Esophagus (tissue), 2 donors: ENCODE results near the gene FOXF1. TPM values are rescaled to one million over a fixed set of nuclear protein-coding genes. Genes with fewer than 3 reads are reported as not detected.

ENCODE experiments used
- H3K27ac ChIP-seq, 2 donors: one replicate each; pipeline ENCODE4 v1.5.1; 2013; ENCODE audit warnings: low read depth in 2 of 2, mild to moderate bottlenecking in 2 of 2, inconsistent platforms in 1 of 2, low read length in 1 of 2, moderate library complexity in 1 of 2
- H3K27me3 ChIP-seq, 2 donors: one replicate each; pipeline ENCODE4 v1.6.1; 2013; ENCODE audit warnings: low read length in 2 of 2, control low read depth in 1 of 2, mild to moderate bottlenecking in 1 of 2; ENCODE audit not compliant: insufficient read depth in 2 of 2, control insufficient read depth in 1 of 2
- H3K36me3 ChIP-seq, 2 donors: one replicate each; pipeline ENCODE4 v1.6.1; 2013; ENCODE audit warnings: low read length in 1 of 2; ENCODE audit not compliant: control insufficient read depth in 2 of 2, insufficient read depth in 2 of 2
- H3K4me1 ChIP-seq, 2 donors: one replicate each; pipeline ENCODE4 v1.6.1; 2013; ENCODE audit warnings: low read length in 1 of 2; ENCODE audit not compliant: control insufficient read depth in 2 of 2, insufficient read depth in 2 of 2
- H3K4me3 ChIP-seq, 2 donors: one replicate each; pipeline ENCODE4 v1.5.1; 2013; ENCODE audit warnings: low read length in 2 of 2, mild to moderate bottlenecking in 2 of 2, low read depth in 1 of 2, moderate library complexity in 1 of 2
- H3K9me3 ChIP-seq, 2 donors: one replicate each; pipeline ENCODE4 v1.6.1; 2013; ENCODE audit warnings: mild to moderate bottlenecking in 2 of 2, low read depth in 1 of 2, low read length in 1 of 2, moderate library complexity in 1 of 2; ENCODE audit not compliant: control insufficient read depth in 2 of 2, insufficient read depth in 1 of 2
- WGBS, 2 donors: extraction: QIAGEN DNeasy Blood & Tissue Kit; methylation state at CpG; one replicate each; pipeline ENCODE4 v1.1.7; 2013; 5-methylcytosine and 5-hydroxymethylcytosine counted together
- polyA plus RNA-seq, 2 donors: library from polyadenylated mRNA; stranded (reverse); fragments of 200-250 nt; gene quantifications; one replicate each; pipeline ENCODE4 v1.2.3, GENCODE V29; 2013
- donor health status: healthy with polysubstance abuse.
- donor health status: Bipolar disorder and iron deficiency.

Gene FOXF1
- polyA plus RNA-seq, 2 donors = 2.1 to 4.6 TPM

DNA sequence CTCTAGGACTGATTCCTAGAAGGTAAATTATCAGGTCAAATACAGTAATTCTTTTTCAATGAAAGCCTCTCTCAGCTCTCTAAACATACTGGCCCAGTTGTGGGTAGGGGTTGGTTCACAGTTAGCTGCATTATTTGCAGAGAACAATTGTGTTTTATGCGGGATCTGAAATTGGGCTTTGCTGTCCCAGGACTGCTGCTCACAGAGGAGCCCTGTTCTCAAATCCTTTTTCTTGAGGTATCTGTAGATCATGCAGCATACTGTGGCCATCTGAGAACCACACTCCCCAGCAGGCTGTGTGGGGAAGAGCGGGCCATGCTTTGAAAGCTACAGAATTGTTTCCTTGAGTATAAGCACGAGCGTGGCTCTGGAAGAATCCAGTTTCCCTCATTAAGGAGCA is 27.2 kb downstream of the FOXF1 start:
- Histone ChIP-seq H3K27ac (no peak overlapping the region), H3K27me3 (no peaks in the 10 kb centered on the region), H3K4me1 (no peaks in the 10 kb centered on the region), H3K36me3 (peaks cover 12 to 44% of the 10 kb centered on the region in 2 donors), H3K9me3 (no peaks in the 10 kb centered on the region), H3K4me3 (no peak overlapping the region)
- 95 to 96% methylated on average over 4 of the region's 4 CpGs for WGBS, 2 donors

DNA sequence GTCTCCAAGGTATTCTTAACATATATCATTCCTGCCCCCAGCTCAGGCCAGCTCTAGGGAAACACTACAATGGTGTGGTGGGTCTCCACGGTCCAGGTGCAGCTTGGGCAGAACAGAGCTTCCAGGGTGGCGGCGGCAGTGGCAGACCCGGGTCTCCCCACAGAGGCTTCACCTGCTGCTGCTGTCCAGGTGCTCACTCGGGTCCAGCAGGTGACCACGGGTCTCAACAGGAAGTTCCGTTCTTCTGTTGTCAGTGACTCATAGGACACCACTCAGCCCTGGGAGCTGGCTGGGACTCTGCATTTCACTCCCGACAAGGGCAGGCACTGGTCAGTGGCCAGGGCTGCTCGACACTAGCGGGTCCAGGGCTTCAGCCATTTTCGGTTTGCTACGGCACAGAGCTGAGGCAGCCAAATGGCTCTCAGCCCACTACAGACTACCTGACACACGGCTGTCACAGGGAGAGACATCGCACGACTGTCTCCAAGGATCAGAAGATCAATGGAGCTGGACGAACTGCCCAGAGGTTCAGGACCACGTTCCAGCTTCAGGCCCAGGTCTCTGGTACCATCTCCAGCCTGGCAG is 28.0 kb downstream of the FOXF1 start:
- Histone ChIP-seq H3K27me3 (no peaks in the 10 kb centered on the region), H3K27ac (no peak overlapping the region), H3K9me3 (no peaks in the 10 kb centered on the region), H3K4me3 (no peak overlapping the region), H3K4me1 (no peaks in the 10 kb centered on the region), H3K36me3 (peaks cover 12 to 44% of the 10 kb centered on the region in 2 donors)
- WGBS, 2 donors = 92 to 94% methylated on average over 17 of the region's 17 CpGs

DNA sequence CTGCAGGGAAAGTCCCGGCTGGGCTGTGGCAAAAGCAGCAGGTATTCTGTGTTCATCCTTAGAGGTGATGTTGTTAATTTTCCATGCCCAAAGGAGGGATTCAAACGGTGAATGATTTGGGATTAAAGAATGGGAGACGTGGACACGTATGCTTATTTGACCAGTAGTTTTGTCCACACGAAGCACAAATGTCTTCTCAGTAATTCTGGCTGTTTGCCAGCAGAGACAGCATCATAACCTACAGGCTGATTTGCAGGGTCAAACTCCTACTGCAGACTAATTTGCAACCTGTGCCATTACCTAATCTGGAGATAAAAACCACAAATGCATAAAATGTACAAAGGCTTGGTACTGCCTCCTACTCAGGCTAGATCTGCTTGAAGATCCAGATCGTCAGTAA is 30.6 kb downstream of the FOXF1 start:
- WGBS, 2 donors = 88 to 89% methylated on average over 6 of the region's 6 CpGs
- H3K27me3 ChIP-seq = no peaks in the 10 kb centered on the region
- H3K4me3 ChIP-seq = no peak overlapping the region
- H3K27ac ChIP-seq = no peak overlapping the region
- H3K9me3 ChIP-seq = no peaks in the 10 kb centered on the region
- H3K36me3 ChIP-seq = peaks cover 16 to 46% of the 10 kb centered on the region in 2 donors
- no peaks in the 10 kb centered on the region for H3K4me1 ChIP-seq

DNA sequence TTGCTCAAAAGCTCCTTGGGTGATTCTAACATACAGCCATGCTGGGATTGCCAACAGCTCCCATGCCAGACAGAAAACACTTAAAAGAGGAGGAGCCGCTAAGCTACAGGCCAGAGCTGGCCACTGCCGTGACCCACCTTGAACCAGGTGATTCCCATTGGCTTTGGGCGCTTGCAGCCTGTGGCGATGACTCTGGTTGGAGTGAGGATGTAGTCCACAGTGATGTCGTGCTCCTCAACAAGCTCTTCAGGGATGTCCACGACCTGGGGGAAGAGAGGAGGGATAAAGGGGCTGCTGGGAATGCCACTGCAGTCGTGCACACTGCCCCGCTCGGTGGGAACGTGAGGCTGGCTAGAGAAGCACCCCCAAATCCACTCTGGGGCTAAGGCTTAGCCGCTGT is 31.2 kb downstream of the FOXF1 start:
- no peak overlapping the region for H3K4me3 ChIP-seq
- no peaks in the 10 kb centered on the region for H3K9me3 ChIP-seq
- H3K36me3 ChIP-seq = peaks cover 17 to 42% of the 10 kb centered on the region in 2 donors
- 94 to 95% methylated on average over 11 of the region's 11 CpGs for WGBS, 2 donors
- no peaks in the 10 kb centered on the region for H3K27me3 ChIP-seq
- no peak overlapping the region for H3K27ac ChIP-seq
- no peaks in the 10 kb centered on the region for H3K4me1 ChIP-seq

DNA sequence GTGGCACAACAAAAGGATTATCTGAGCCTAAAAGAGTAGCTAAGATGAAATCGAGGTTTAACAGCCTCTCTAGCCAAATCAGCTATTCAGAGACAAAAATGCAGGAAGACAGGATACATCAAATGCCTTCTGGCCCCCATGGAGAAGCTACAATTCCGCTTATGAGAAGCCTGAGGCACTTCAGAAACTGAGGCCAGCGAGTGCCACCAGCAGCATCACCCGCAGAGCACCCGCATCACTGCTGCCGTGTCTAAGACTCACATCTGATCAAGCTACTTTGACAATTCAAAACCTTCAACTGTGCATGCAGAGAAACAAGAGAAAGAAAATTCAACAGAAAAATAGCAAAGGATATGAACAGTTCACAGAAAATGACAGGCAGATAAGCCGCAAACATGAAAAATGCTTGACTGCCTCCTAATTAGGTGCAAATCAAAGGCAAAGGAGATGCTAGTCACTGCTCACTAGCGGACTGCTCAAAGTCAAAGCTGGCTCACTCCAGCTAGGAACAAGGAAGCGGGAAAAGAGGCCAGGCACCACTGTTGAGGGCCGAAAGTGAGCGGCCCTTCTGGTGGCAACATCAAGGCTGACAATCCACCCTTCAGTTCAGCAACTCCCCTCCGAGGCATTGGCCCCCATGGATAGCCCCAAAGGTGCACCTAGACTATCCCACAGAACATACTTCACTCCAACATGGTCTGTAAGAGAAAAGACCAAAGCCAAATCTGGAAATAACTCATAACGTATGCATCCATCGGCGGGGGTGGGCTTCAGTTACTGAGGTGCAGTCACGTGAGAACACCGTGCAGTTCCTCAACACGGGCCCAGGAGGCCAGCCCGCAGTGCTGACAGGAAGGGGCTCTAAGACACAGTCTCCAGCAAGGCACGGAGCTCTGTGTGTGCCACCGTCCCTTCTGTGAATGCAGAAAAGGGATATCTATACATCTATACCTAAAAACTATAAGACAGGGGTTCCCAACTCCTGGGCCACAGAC is 32.7 kb downstream of the FOXF1 start:
- WGBS, 2 donors = 89 to 93% methylated on average over 21 of the region's 21 CpGs

DNA sequence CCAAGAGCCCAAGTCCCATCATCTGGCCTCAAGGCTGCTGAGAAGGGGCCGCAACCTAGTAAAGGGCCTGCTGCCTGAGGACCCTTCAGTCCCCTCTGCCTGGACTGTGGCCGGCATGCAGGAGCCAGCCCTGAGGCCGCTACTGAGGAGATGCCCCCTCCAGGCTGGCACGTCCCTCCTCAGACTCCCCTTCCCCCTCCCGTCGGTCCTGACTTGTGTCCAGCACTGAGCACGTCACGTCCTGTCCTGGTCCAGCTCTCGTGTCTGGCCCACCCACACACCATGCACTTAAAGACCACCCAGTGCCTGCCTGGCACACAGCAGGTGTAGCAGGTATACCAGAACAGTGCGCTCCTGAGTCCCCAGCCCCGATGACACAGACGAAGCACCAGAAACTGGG is 35.2 kb downstream of the FOXF1 start:
- Histone ChIP-seq H3K36me3 (peaks cover 8 to 30% of the 10 kb centered on the region in 2 donors), H3K4me3 (no peak overlapping the region), H3K27ac (no peak overlapping the region), H3K9me3 (no peaks in the 10 kb centered on the region), H3K4me1 (no peaks in the 10 kb centered on the region), H3K27me3 (no peaks in the 10 kb centered on the region)
- WGBS, 2 donors = 85 to 88% methylated on average over 12 of the region's 12 CpGs

More for the DNA sequence above, 32.7 kb downstream of the FOXF1 start:
- H3K4me1 ChIP-seq = no peaks in the 10 kb centered on the region
- H3K27ac ChIP-seq = no peak overlapping the region
- H3K36me3 ChIP-seq = peaks cover 20 to 41% of the 10 kb centered on the region in 2 donors
- H3K4me3 ChIP-seq = no peak overlapping the region
- no peaks in the 10 kb centered on the region for H3K9me3 ChIP-seq
- H3K27me3 ChIP-seq = no peaks in the 10 kb centered on the region

DNA sequence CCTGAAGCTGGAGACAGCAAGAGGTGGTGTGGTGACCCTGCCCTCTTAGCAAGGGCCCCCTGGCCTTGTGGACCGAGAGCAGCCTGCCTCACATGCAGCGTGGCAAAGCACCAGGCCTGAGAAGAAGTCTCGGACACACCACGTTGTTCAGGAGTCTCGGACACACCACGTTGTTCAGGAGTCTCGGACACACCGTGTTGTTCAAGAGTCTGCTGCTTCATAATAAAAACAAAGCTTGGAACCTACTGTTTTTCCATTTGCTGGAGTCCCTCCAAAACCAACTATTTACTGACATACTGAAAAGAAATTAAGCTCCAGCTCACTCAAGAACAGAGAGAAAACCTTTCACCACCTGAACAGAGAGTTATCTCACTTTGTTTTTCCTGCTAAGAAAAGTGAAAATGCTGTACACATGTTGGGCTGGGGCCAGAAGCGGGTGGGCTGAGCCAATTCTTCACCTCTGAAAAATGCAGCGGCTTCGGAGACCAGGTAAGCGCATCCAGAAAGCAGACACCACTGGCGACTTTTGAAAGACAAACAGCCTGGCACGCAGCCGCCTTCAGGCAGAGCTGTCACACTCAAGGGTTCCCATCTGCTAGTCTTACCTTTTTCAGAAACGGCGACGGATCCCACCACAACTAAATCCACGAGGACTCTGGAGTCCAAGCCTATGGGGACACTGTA is 35.8 kb downstream of the FOXF1 start:
- no peak overlapping the region for H3K27ac ChIP-seq
- H3K9me3 ChIP-seq = no peaks in the 10 kb centered on the region
- H3K4me3 ChIP-seq = no peak overlapping the region
- no peaks in the 10 kb centered on the region for H3K4me1 ChIP-seq
- H3K36me3 ChIP-seq = peaks cover 8 to 27% of the 10 kb centered on the region in 2 donors
- H3K27me3 ChIP-seq = no peaks in the 10 kb centered on the region
- WGBS, 2 donors = 82 to 90% methylated on average over 19 of the region's 19 CpGs

DNA sequence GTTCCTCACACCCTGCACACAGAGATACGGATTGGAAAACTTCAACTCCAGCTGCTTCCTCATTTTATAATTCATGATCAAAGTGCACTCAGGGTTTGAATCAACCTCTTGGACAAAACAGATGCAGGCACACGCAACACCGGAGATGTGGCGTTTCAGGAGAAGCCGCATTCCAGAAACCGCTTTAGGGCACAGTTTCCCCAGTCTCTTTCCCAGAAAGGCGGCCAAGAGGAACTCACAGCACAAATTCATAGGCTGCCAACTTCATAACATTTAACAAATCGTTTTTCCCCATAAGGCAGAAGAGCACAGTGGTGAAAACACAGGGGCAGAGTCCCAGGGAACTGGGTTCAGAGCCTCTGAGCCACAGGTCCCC is 36.3 kb downstream of the FOXF1 start:
- Histone ChIP-seq H3K9me3 (no peaks in the 10 kb centered on the region), H3K27me3 (no peaks in the 10 kb centered on the region), H3K4me3 (no peak overlapping the region), H3K36me3 (peaks cover 8 to 26% of the 10 kb centered on the region in 2 donors), H3K27ac (no peak overlapping the region), H3K4me1 (no peaks in the 10 kb centered on the region)
- WGBS, 2 donors = 79 to 82% methylated on average over 8 of the region's 8 CpGs

DNA sequence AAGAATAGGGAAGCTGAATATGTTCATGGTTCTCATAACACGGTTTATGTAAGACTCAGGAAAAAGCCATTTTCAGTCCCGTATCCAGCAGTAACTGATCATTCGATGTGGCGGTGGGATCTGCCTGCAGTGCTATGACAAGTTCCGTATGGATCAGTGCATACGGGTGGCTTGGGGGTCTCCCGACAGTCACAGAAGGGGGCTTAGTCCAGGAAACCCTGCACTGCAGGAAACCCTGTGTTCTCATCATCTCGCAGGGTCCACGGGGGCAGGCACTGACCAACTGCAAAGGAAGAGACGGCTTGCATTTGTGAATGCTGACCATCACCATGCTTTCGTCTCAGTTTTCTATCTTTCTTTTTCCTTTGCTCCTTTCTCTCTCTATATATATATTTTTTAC is 37.0 kb downstream of the FOXF1 start:
- no peak overlapping the region for H3K27ac ChIP-seq
- no peaks in the 10 kb centered on the region for H3K4me1 ChIP-seq
- 95 to 97% methylated on average over 11 of the region's 11 CpGs for WGBS, 2 donors
- H3K36me3 ChIP-seq = peaks cover 8 to 19% of the 10 kb centered on the region in 2 donors
- H3K4me3 ChIP-seq = no peak overlapping the region
- H3K9me3 ChIP-seq = no peaks in the 10 kb centered on the region
- no peaks in the 10 kb centered on the region for H3K27me3 ChIP-seq
